IMR-90 (cell line): ENCODE data around the gene SYNJ2BP. TPM values are rescaled to one million over a fixed set of nuclear protein-coding genes. Genes with fewer than 3 reads are reported as not detected.
"Not testable (repeated sequence)": the region's sequence is repeated elsewhere in the genome, so short reads cannot be mapped to it uniquely, and the experiment has no call there.

Experiments
- ATAC-seq: fragments of 200-7000 bp; cut with Tn5 transposase; 2 replicates; pipeline ENCODE4 v1.9.1; 2020; ENCODE audit warnings: low read depth, mild to moderate bottlenecking, moderate library complexity
- BruUV-seq: library from RNA; stranded (reverse); fragments of 400-500 nt; replicated peaks from 2 replicates; lab custom pipeline; 2021; lab: Mats Ljungman, UMichigan
- CTCF ChIA-PET: fragments of 300-600 bp; formaldehyde crosslinking; extraction: SDS; loops from one replicate; lab custom pipeline; 2021; ENCODE audit warnings: antibody characterized with exemption; lab: Yijun Ruan, JAX
- POLR2A ChIA-PET: fragments of 300-600 bp; sonication (Branson Sonifier 250); formaldehyde crosslinking; loops from one replicate; lab custom pipeline; 2022; ENCODE audit warnings: antibody characterized with exemption; ENCODE audit not compliant: unreplicated experiment; lab: Charles Lee
- DNase-seq: peaks from one replicate; pipeline ENCODE4 v3.0.0; 2013
- H2AFZ ChIP-seq: replicated peaks from 2 replicates; pipeline ENCODE3; 2013; ENCODE audit warnings: low read length, mild to moderate bottlenecking; ENCODE audit not compliant: poor library complexity
- H2AK5ac ChIP-seq: 2 replicates; pipeline ENCODE4 v1.6.1; 2013; ENCODE audit warnings: low read depth, low read length, inconsistent platforms
- H2AK9ac ChIP-seq: replicated peaks from 2 replicates; pipeline ENCODE3; 2013; ENCODE audit warnings: mild to moderate bottlenecking, low read depth, low read length, moderate library complexity; ENCODE audit not compliant: poor library complexity
- H2BK120ac ChIP-seq: 2 replicates; pipeline ENCODE4 v1.6.1; 2013; ENCODE audit warnings: low read depth, low read length, inconsistent platforms
- H2BK15ac ChIP-seq: 3 replicates; pipeline ENCODE4 v1.6.1; 2013; ENCODE audit warnings: low read depth, low read length, inconsistent platforms
- H2BK20ac ChIP-seq: 2 replicates; pipeline ENCODE4 v1.6.1; 2013; ENCODE audit warnings: low read depth, mild to moderate bottlenecking, inconsistent platforms, low read length, moderate library complexity
- H2BK5ac ChIP-seq: 2 replicates; pipeline ENCODE4 v1.6.1; 2013; ENCODE audit warnings: mild to moderate bottlenecking, low read depth, low read length, inconsistent platforms; ENCODE audit not compliant: poor library complexity, severe bottlenecking
- H3K14ac ChIP-seq: replicated peaks from 2 replicates; pipeline ENCODE4 v1.6.1; 2013; ENCODE audit warnings: low read depth, low read length, inconsistent platforms
- H3K18ac ChIP-seq: 2 replicates; pipeline ENCODE4 v1.6.1; 2013; ENCODE audit warnings: low read depth, low read length, control low read depth
- H3K23ac ChIP-seq: 2 replicates; pipeline ENCODE4 v1.6.1; 2013; ENCODE audit warnings: low read depth, low read length, inconsistent platforms
- H3K27ac ChIP-seq: 2 replicates; pipeline ENCODE4 v1.5.1; 2013; ENCODE audit warnings: mild to moderate bottlenecking, control low read depth, low read length; ENCODE audit not compliant: insufficient read depth
- H3K27me3 ChIP-seq: 2 replicates; pipeline ENCODE4 v1.6.1; 2013; ENCODE audit warnings: low read length; ENCODE audit not compliant: control insufficient read depth, insufficient read depth
- H3K36me3 ChIP-seq: 2 replicates; pipeline ENCODE4 v1.6.1; 2013; ENCODE audit warnings: low read length, mixed read lengths; ENCODE audit not compliant: control insufficient read depth, insufficient read depth
- H3K4ac ChIP-seq: 2 replicates; pipeline ENCODE4 v1.6.1; 2013; ENCODE audit warnings: low read depth, low read length, inconsistent platforms
- H3K4me1 ChIP-seq: 2 replicates; pipeline ENCODE4 v1.6.1; 2013; ENCODE audit warnings: low read length, mixed read lengths; ENCODE audit not compliant: control insufficient read depth, insufficient read depth
- H3K4me2 ChIP-seq: 2 replicates; pipeline ENCODE4 v1.6.1; 2013; ENCODE audit warnings: low read depth, mild to moderate bottlenecking, control low read depth, low read length, moderate library complexity
- H3K4me3 ChIP-seq: 2 replicates; pipeline ENCODE4 v1.5.1; 2013; ENCODE audit warnings: low read depth, mild to moderate bottlenecking, control low read depth, low read length, moderate library complexity; ENCODE audit not compliant: insufficient read depth
- H3K56ac ChIP-seq: 2 replicates; pipeline ENCODE4 v1.6.1; 2013; ENCODE audit warnings: low read length, inconsistent platforms; ENCODE audit not compliant: insufficient read depth; ENCODE audit errors: extremely low read depth
- H3K79me1 ChIP-seq, 2 experiments: 2 replicates each; pipeline ENCODE4 v1.6.1; 2013; ENCODE audit warnings: low read length in 2 of 2, inconsistent platforms in 1 of 2, low read depth in 1 of 2
- H3K9ac ChIP-seq: 2 replicates; pipeline ENCODE4 v1.6.1; 2013; ENCODE audit warnings: low read depth, low read length, control low read depth
- H3K9me1 ChIP-seq: 2 replicates; pipeline ENCODE4 v1.6.1; 2013; ENCODE audit warnings: low read length, inconsistent platforms; ENCODE audit not compliant: insufficient read depth
- H3K9me3 ChIP-seq: 2 replicates; pipeline ENCODE4 v1.6.1; 2013; ENCODE audit warnings: low read length; ENCODE audit not compliant: control insufficient read depth, insufficient read depth
- H4K20me1 ChIP-seq: 2 replicates; pipeline ENCODE4 v1.6.1; 2013; ENCODE audit warnings: low read length, inconsistent platforms; ENCODE audit not compliant: insufficient read depth
- H4K5ac ChIP-seq: 2 replicates; pipeline ENCODE4 v1.6.1; 2013; ENCODE audit warnings: mild to moderate bottlenecking, low read depth, low read length, control low read depth
- H4K8ac ChIP-seq, 2 experiments: 2 replicates each; pipeline ENCODE4 v1.6.1; 2013; ENCODE audit warnings: low read depth in 2 of 2, low read length in 2 of 2, control low read depth in 1 of 2, inconsistent platforms in 1 of 2
- H4K91ac ChIP-seq: 2 replicates; pipeline ENCODE4 v1.6.1; 2013; ENCODE audit warnings: low read depth, low read length, inconsistent platforms; ENCODE audit not compliant: insufficient read depth
- WGBS, 2 experiments: methylation state at CpG; one replicate each; pipeline versions ENCODE4 v1.1.5 to v1.1.7; 2013; ENCODE audit warnings: missing lambda C conversion rate in 2 of 2; ENCODE audit not compliant: insufficient read length in 1 of 2; ENCODE audit errors: extremely low coverage in 2 of 2; 5-methylcytosine and 5-hydroxymethylcytosine counted together
- dilution Hi-C: fragments of 300-500 bp; cut with HindIII; formaldehyde crosslinking; loops from one replicate; pipeline ENCODE4 v1.14.3; 2018; ENCODE audit warnings: low sequenced_read_pairs; ENCODE audit not compliant: unreplicated experiment
- in situ Hi-C: fragments of 300-500 bp; cut with MboI; formaldehyde crosslinking; loops from 3 replicates; pipeline ENCODE4 v1.14.3; 2019; ENCODE audit warnings: low sequenced_read_pairs, inconsistent platforms, mixed read lengths
- intact Hi-C: fragments of 100-400 bp; cut with micrococcal nuclease; formaldehyde crosslinking; loops from 2 replicates; pipeline ENCODE4 v1.10.0; 2022
- polyA plus RNA-seq, 3 experiments: library from polyadenylated mRNA; depleted of rRNA; stranded (reverse); fragments of >200 nt; gene quantifications; 2 replicates each; pipeline ENCODE4 v1.2.3, GENCODE V29; 2012; ENCODE audit warnings: low replicate concordance in 1 of 3
- total RNA-seq: library from RNA; depleted of rRNA; stranded (reverse); fragments of >200 nt; gene quantifications from 2 replicates; pipeline ENCODE4 v1.2.3, GENCODE V29; 2012

Gene SYNJ2BP
- total and polyA plus RNA-seq, 2 of the 4 experiments (the other 2 are of a cell fraction): 10.0 to 25.5 TPM

DNA sequence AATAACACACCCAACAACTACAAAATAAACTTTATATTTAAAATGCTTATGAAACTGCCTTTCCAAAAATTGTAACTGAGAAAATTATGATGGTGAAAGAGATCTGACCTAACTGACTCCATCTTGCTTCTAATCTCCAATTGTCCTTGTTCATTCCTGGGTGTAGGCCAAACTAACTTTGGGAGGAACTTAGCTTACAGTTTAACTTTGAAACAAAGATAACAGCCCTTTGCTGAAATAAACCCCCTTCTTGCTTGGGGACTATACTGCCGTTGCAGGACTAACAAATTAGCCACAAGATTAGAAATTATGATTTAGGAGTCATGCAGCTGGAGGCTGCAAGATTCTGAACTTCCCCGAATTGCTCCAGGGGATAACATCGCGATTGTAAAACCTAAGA, 10.7 kb downstream of the SYNJ2BP start:
- H3K14ac ChIP-seq, H4K91ac ChIP-seq, in situ Hi-C loops, H3K36me3 ChIP-seq, H3K9me3 ChIP-seq, H3K56ac ChIP-seq, CTCF ChIA-PET, H2AK5ac ChIP-seq, H2AK9ac ChIP-seq, H4K5ac ChIP-seq, POLR2A ChIA-PET, H4K8ac ChIP-seq, H3K4me1 ChIP-seq, H3K23ac ChIP-seq, H2BK5ac ChIP-seq, H3K18ac ChIP-seq, H3K9me1 ChIP-seq, ATAC-seq, H3K27me3 ChIP-seq, H3K27ac ChIP-seq, DNase-seq, H2BK15ac ChIP-seq, H3K4me2 ChIP-seq, H3K4me3 ChIP-seq, H2AFZ ChIP-seq, H2BK120ac ChIP-seq, BruUV-seq, H2BK20ac ChIP-seq, H3K4ac ChIP-seq, dilution Hi-C loops, intact Hi-C loops, H4K20me1 ChIP-seq, H3K9ac ChIP-seq: not testable (repeated sequence)
- WGBS, 2 experiments: no CpG with 5 or more reads among the region's 4 CpGs
- peaks cover 8 to 15% of the 10 kb centered on the region in 2 experiments for H3K79me1 ChIP-seq

DNA sequence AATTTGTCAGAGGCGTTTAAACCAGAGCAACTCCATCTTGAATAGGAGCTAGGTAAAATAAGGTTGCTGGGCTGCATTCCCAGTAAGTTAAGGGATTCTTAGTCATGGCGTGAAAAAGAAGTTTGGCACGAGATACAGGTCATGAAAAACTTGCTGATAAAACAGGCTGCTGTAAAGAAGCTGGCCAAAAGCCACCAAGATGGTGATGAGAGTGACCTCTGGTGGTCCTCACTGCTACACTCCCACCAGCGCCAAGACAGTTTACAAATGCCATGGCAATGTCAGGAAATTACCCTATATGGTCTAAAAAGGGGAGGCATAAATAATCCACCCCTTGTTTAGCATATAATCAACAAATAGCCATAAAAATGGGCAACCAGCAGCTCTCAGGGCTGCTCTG, 13.6 kb downstream of the SYNJ2BP start:
- H3K27ac ChIP-seq, intact Hi-C loops, H2AFZ ChIP-seq, POLR2A ChIA-PET, H3K36me3 ChIP-seq, H3K23ac ChIP-seq, H2AK5ac ChIP-seq, H3K18ac ChIP-seq, H2BK20ac ChIP-seq, H3K9me1 ChIP-seq, H4K91ac ChIP-seq, H3K9me3 ChIP-seq, dilution Hi-C loops, H3K4me3 ChIP-seq, H3K4me1 ChIP-seq, H4K5ac ChIP-seq, H3K14ac ChIP-seq, in situ Hi-C loops, H2BK120ac ChIP-seq, H3K9ac ChIP-seq, H3K4ac ChIP-seq, H4K8ac ChIP-seq, H2BK15ac ChIP-seq, H3K27me3 ChIP-seq, H3K4me2 ChIP-seq, H3K56ac ChIP-seq, ATAC-seq, BruUV-seq, H2AK9ac ChIP-seq, H4K20me1 ChIP-seq, H2BK5ac ChIP-seq: not testable (repeated sequence)
- H3K79me1 ChIP-seq: peaks cover 8 to 13% of the 10 kb centered on the region in 2 experiments; a peak in 3 of 4 replicates
- CTCF ChIA-PET: interaction anchor here (0.7 kb wide), 1 partner anchor 1452 kb away, joined by 3 read pairs; no protein-coding TSS in a partner anchor
- WGBS, 2 experiments: 42% methylated on average over 2 of the region's 4 CpGs; no CpG with 5 or more reads in 1 of the 2 experiments
- DNase-seq: peak; percentile 65
